ENCODE results near the gene PPP3CA.
"Not testable (repeated sequence)": the region's sequence is repeated elsewhere in the genome, so short reads cannot be mapped to it uniquely, and the experiment has no call there.

DNA sequence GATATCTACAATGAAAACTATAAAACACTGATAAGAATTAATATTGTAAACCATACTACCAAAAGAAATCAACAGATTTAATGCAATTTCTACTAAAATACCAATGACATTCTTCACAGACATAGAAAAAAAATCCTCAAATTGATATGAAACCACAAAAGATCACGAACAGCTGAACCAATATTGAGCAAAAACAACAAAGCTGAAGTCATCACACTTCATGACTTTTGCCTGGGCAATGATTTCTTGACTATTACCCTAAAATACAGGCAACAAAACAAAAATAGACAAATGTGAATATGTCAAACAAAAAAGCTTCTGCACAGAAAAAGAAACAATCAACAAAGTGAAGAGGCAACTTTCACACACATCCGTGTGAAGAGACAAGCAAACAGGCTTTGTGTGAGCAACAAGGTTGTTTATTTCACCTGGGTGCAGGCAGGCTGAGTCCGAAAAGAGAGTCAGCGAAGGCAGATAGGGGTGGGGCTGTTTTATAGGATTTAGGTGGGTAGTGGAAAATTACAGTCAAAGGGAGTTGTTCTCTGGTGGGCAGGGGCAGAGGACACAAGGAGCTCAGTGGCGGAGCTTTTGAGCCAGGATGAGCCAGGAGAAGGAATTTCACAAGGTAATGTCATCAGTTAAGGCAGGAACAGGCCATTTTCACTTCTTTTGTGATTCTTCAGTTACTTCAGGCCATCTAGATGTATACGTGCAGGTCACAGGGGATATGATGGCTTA is 355.8 kb downstream of the PPP3CA start:
- TF ChIP-seq, protein P1, sequence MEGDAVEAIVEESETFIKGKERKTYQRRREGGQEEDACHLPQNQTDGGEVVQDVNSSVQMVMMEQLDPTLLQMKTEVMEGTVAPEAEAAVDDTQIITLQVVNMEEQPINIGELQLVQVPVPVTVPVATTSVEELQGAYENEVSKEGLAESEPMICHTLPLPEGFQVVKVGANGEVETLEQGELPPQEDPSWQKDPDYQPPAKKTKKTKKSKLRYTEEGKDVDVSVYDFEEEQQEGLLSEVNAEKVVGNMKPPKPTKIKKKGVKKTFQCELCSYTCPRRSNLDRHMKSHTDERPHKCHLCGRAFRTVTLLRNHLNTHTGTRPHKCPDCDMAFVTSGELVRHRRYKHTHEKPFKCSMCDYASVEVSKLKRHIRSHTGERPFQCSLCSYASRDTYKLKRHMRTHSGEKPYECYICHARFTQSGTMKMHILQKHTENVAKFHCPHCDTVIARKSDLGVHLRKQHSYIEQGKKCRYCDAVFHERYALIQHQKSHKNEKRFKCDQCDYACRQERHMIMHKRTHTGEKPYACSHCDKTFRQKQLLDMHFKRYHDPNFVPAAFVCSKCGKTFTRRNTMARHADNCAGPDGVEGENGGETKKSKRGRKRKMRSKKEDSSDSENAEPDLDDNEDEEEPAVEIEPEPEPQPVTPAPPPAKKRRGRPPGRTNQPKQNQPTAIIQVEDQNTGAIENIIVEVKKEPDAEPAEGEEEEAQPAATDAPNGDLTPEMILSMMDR (conservative IDR thresholded peaks at IDR 0.05; ENCODE audit: low read depth, low read length), result not testable (repeated sequence)
- TF ChIP-seq EZH2 (IDR thresholded peaks at IDR 0.05; ENCODE audit: borderline replicate concordance, low read depth, low read length, poor library complexity, severe bottlenecking), result not testable (repeated sequence)

All from A673 (cell line).